ENCODE data around the gene ZNF407.

- no peak for TF ChIP-seq CTCF (IDR thresholded peaks at IDR 0.05; ENCODE audit: borderline replicate concordance, extremely low read depth, low read length, poor library complexity, severe bottlenecking)
- no peak for TF ChIP-seq EZH2 (IDR thresholded peaks at IDR 0.05; ENCODE audit: borderline replicate concordance, low read depth, low read length, severe bottlenecking)
Measured at GRCh38 chr18:74857901-74858300, 260.2 kb downstream of the ZNF407 start.

All from DND-41 (cell line).